GM23248 (cell line): ENCODE results near the gene ANKUB1.

Experiments used
- EZH2 ChIP-seq: fragments of 200-600 bp; sonication (generic); IDR thresholded peaks from 2 replicates; pipeline ENCODE4 v1.6.1; 2018; ENCODE audit warnings: antibody characterized with exemption, mild to moderate bottlenecking; ENCODE audit not compliant: insufficient read depth, poor library complexity, severe bottlenecking
- EZH2phosphoT487 ChIP-seq: fragments of 200-600 bp; sonication (generic); IDR thresholded peaks from 2 replicates; pipeline ENCODE4 v1.6.1; 2018; ENCODE audit warnings: antibody characterized with exemption, moderate library complexity, mild to moderate bottlenecking, low read depth; ENCODE audit not compliant: insufficient read depth

DNA sequence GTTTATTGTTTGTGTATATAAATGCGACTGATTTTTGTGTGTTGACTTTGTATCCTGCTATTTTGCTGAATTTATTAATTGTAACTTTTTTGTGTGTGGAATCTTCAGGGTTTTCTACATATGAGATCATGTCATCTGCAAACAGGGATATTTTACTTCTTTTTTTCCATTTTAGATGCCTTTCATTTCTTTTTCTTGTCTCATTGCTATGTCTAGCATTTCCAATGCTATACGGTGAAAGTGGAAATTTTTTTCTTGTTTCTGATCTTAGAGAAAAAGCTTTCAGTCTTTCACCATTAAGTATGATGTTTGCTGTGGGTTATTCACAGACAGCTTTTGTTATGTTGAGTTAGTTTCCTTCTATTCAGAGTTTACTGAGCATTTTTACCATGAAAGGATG lies 71.4 kb downstream of the ANKUB1 start:
- TF ChIP-seq EZH2phosphoT487 = no peak
- TF ChIP-seq EZH2 = no peak
